ENCODE measurements around the gene RAET1E. TPM values are rescaled to one million over a fixed set of nuclear protein-coding genes. Genes with fewer than 3 reads are reported as not detected.

RAET1E gene
- total and polyA plus RNA-seq, 2 donors (not counting 1 experiment from before 2014, with no cell fraction given): not detected

DNA sequence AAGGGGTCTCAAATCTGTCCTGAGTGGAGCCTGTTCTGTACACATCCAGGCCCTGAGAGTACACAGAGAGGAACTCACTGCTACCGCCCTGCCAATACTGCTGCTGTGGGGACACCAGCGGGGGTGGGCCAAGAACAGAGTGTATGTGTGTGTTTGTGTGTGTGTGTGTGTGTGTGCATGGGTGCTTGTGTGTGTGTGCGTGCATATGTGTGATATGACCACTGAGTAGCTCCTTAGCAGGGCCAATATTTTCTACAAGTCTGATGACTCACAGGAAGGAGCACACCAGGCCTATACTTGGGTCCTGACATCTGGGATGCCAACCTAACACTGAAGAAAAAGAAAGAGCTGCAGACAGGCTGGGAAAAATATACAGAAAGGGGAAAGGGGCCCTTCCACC, 1.4 kb downstream of the RAET1E start:
- H3K27ac ChIP-seq (ENCODE audit: low read length in 2 of 2): no peak overlapping the region
- Mint-ChIP-seq H3K4me3 (no peak overlapping the region), H3K27ac (no peak overlapping the region), H3K27me3 (peaks cover 52% of the 10 kb centered on the region), H3K9me3 (ENCODE audit: insufficient read depth) (no peaks in the 10 kb centered on the region), H3K4me1 (no peaks in the 10 kb centered on the region)
- H3K4me1 ChIP-seq (ENCODE audit: control insufficient read depth in 2 of 2, insufficient read depth in 2 of 2, low read length in 2 of 2): no peaks in the 10 kb centered on the region
- no peaks in the 10 kb centered on the region for H3K9me3 ChIP-seq (ENCODE audit: control extremely low read depth in 1 of 3, control insufficient read depth in 2 of 3, insufficient read depth in 1 of 3, low read length in 2 of 3)
- peaks cover 0 to 7% (median 0%) of the 10 kb centered on the region in 4 experiments for H3K27me3 ChIP-seq (replicated peaks in 1 of 4; ENCODE audit: control extremely low read depth in 1 of 4, control insufficient read depth in 3 of 4, insufficient read depth in 4 of 4, low read length in 3 of 4)
- DNase-seq (no peak), ATAC-seq (ENCODE audit: low read depth) (no peak)
- intact Hi-C loops (cut with micrococcal nuclease): no loop called here
- H4K20me1 ChIP-seq (ENCODE audit: control insufficient read depth, insufficient read depth, low read length, poor library complexity, severe bottlenecking): no peaks in the 10 kb centered on the region
- no peak overlapping the region for H3K4me3 ChIP-seq (ENCODE audit: control extremely low read depth in 1 of 5, extremely low read depth in 1 of 5, insufficient read depth in 1 of 5, low read depth in 2 of 5, low read length in 4 of 5)
- POLR2A ChIA-PET: no interaction called here
- H3K9ac ChIP-seq (ENCODE audit: low read length): no peak overlapping the region
- no peak overlapping the region for H3K4me2 ChIP-seq (replicated peaks; ENCODE audit: low read depth, low read length, poor library complexity, severe bottlenecking)
- TF ChIP-seq EZH2 (IDR thresholded peaks at IDR 0.05; ENCODE audit: borderline replicate concordance, insufficient read depth, low read depth, low read length, poor library complexity, severe bottlenecking): no peak
- TF ChIP-seq, protein P1, sequence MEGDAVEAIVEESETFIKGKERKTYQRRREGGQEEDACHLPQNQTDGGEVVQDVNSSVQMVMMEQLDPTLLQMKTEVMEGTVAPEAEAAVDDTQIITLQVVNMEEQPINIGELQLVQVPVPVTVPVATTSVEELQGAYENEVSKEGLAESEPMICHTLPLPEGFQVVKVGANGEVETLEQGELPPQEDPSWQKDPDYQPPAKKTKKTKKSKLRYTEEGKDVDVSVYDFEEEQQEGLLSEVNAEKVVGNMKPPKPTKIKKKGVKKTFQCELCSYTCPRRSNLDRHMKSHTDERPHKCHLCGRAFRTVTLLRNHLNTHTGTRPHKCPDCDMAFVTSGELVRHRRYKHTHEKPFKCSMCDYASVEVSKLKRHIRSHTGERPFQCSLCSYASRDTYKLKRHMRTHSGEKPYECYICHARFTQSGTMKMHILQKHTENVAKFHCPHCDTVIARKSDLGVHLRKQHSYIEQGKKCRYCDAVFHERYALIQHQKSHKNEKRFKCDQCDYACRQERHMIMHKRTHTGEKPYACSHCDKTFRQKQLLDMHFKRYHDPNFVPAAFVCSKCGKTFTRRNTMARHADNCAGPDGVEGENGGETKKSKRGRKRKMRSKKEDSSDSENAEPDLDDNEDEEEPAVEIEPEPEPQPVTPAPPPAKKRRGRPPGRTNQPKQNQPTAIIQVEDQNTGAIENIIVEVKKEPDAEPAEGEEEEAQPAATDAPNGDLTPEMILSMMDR (IDR thresholded peaks at IDR 0.05): no peak
- no peaks in the 10 kb centered on the region for H3K79me2 ChIP-seq (ENCODE audit: control insufficient read depth, insufficient read depth, low read length)
- H2AFZ ChIP-seq (ENCODE audit: insufficient read depth, low read depth, low read length, poor library complexity, severe bottlenecking): no peak overlapping the region
- WGBS (ENCODE audit: insufficient coverage): 96% methylated on average over 3 of the region's 3 CpGs
- CTCF ChIA-PET: no interaction called here
- H3K36me3 ChIP-seq (replicated peaks in 1 of 2; ENCODE audit: control extremely low read depth in 1 of 2, control insufficient read depth in 1 of 2, extremely low read depth in 1 of 2, insufficient read depth in 2 of 2, low read length in 1 of 2): no peaks in the 10 kb centered on the region

GRCh38 chr6:149895833-149896271, 2.1 kb downstream of the RAET1E start:
- H3K27me3 ChIP-seq (replicated peaks in 1 of 4; ENCODE audit: control extremely low read depth in 1 of 4, control insufficient read depth in 3 of 4, insufficient read depth in 4 of 4, low read length in 3 of 4): peaks cover 0 to 4% (median 0%) of the 10 kb centered on the region in 4 experiments
- ChIA-PET CTCF (no interaction called here), POLR2A (no interaction called here)
- H3K27ac Mint-ChIP-seq: no peak overlapping the region
- H2AFZ ChIP-seq (ENCODE audit: insufficient read depth, low read depth, low read length, poor library complexity, severe bottlenecking): no peak overlapping the region
- no peak overlapping the region for H3K27ac ChIP-seq (ENCODE audit: low read length in 2 of 2)
- intact Hi-C loops (cut with micrococcal nuclease): no loop called here
- no peaks in the 10 kb centered on the region for H3K9me3 ChIP-seq (ENCODE audit: control extremely low read depth in 1 of 3, control insufficient read depth in 2 of 3, insufficient read depth in 1 of 3, low read length in 2 of 3)
- H3K36me3 ChIP-seq (replicated peaks in 1 of 2; ENCODE audit: control extremely low read depth in 1 of 2, control insufficient read depth in 1 of 2, extremely low read depth in 1 of 2, insufficient read depth in 2 of 2, low read length in 1 of 2): no peaks in the 10 kb centered on the region
- ATAC-seq (ENCODE audit: low read depth) (no peak), DNase-seq (no peak)
- H3K4me2 ChIP-seq (replicated peaks; ENCODE audit: low read depth, low read length, poor library complexity, severe bottlenecking): no peak overlapping the region
- no peaks in the 10 kb centered on the region for H3K79me2 ChIP-seq (ENCODE audit: control insufficient read depth, insufficient read depth, low read length)
- no peaks in the 10 kb centered on the region for H3K4me1 ChIP-seq (ENCODE audit: control insufficient read depth in 2 of 2, insufficient read depth in 2 of 2, low read length in 2 of 2)
- no peak overlapping the region for H3K4me3 Mint-ChIP-seq
- H3K4me3 ChIP-seq (ENCODE audit: control extremely low read depth in 1 of 5, extremely low read depth in 1 of 5, insufficient read depth in 1 of 5, low read depth in 2 of 5, low read length in 4 of 5): no peak overlapping the region
- H3K9ac ChIP-seq (ENCODE audit: low read length): no peak overlapping the region
- no peaks in the 10 kb centered on the region for H3K9me3 Mint-ChIP-seq (ENCODE audit: insufficient read depth)
- H4K20me1 ChIP-seq (ENCODE audit: control insufficient read depth, insufficient read depth, low read length, poor library complexity, severe bottlenecking): no peaks in the 10 kb centered on the region
- H3K4me1 Mint-ChIP-seq: no peaks in the 10 kb centered on the region
- 61% methylated on average over 4 of the region's 5 CpGs for WGBS (ENCODE audit: insufficient coverage)
- peaks cover 52% of the 10 kb centered on the region for H3K27me3 Mint-ChIP-seq
- no peak for TF ChIP-seq EZH2 (IDR thresholded peaks at IDR 0.05; ENCODE audit: borderline replicate concordance, insufficient read depth, low read depth, low read length, poor library complexity, severe bottlenecking)
- TF ChIP-seq, protein P1 (IDR thresholded peaks at IDR 0.05): no peak

All from B cell (primary cell).